Body of pancreas (tissue), 4 donors: Measurements from ENCODE around the gene LTBP1. TPM values are rescaled to one million over a fixed set of nuclear protein-coding genes. Genes with fewer than 3 reads are reported as not detected.

ENCODE experiments used
- ATAC-seq: fragments of 150-250 bp; one replicate; pipeline ENCODE4 v1.9.1; 2016
- DNase-seq, 4 donors: peaks; one replicate each; pipeline ENCODE4 v3.0.0-alpha.2; 2019
- H3K27ac ChIP-seq, 4 donors: fragments of 200-600 bp; sonication (generic); 1 replicate in 3 of 4; 2 replicates in 1 of 4; pipeline versions ENCODE4 v1.5.1 to v1.6.1; 2016 to 2019; ENCODE audit warnings: mild to moderate bottlenecking in 1 of 4, mixed read lengths in 1 of 4, moderate library complexity in 1 of 4
- H3K27me3 ChIP-seq, 2 donors: fragments of 200-600 bp; sonication (generic); one replicate each; pipeline ENCODE4 v1.6.0; 2016; ENCODE audit warnings: mild to moderate bottlenecking in 1 of 2
- H3K36me3 ChIP-seq, 2 donors: fragments of 200-600 bp; sonication (generic); replicated peaks in 1 of 2; 2 replicates each; pipeline ENCODE4 v1.5.1; 2016; ENCODE audit warnings: low read depth in 2 of 2; ENCODE audit not compliant: insufficient read depth in 1 of 2
- H3K4me1 ChIP-seq: fragments of 200-600 bp; sonication (generic); one replicate; pipeline ENCODE4 v1.6.0; 2016
- H3K4me3 ChIP-seq, 2 donors: fragments of 200-600 bp; sonication (generic); 1 replicate in 1 of 2; 2 replicates in 1 of 2; pipeline ENCODE4 v1.5.1; 2016 to 2019
- H3K9me3 ChIP-seq, 3 donors: fragments of 200-600 bp; sonication (generic); 1 replicate in 2 of 3; 2 replicates in 1 of 3; pipeline ENCODE4 v1.5.1; 2016
- CTCF ChIP-seq, 7 experiments: fragments of 450-650 bp in 4 of 7; fragments of 200-600 bp in 3 of 7; sonication (generic) in 3 of 7; IDR thresholded peaks; one replicate each; pipeline ENCODE4 v1.5.1; 2016 to 2019; ENCODE audit warnings: antibody characterized with exemption in 7 of 7
- POLR2A ChIP-seq, 3 donors: fragments of 450-650 bp; IDR thresholded peaks; one replicate each; pipeline ENCODE4 v1.6.1; 2016; ENCODE audit warnings: antibody characterized with exemption in 3 of 3, mild to moderate bottlenecking in 2 of 3
- WGBS, 2 donors: methylation state at CpG; one replicate each; pipeline ENCODE4 v1.1.5; 2017; 5-methylcytosine and 5-hydroxymethylcytosine counted together
- intact Hi-C: fragments of 100-400 bp; cut with DNase I; formaldehyde crosslinking; loops from one replicate; pipeline ENCODE4 v1.15.1; 2023
- microRNA-seq, 2 donors: library from miRNA; unstranded; fragments of <30 nt; microRNA quantifications; one replicate each; pipeline ENCODE4, GENCODE V29; 2016; ENCODE audit warnings: borderline number of aligned reads in 2 of 2, borderline replicate concordance in 2 of 2
- small RNA-seq: library from RNA; depleted of rRNA; stranded (forward); fragments of <200 nt; gene quantifications from one replicate; pipeline ENCODE3, GENCODE V24; 2016
- total RNA-seq, 2 donors: library from RNA; depleted of rRNA; stranded (reverse); fragments of >200 nt; gene quantifications; one replicate each; pipeline ENCODE4 v1.1.0, GENCODE V29; 2016

The LTBP1 gene
- total RNA-seq, 2 donors from 2014 or later, result 8.8 to 10.2 TPM

GRCh38 chr2:33442528-33443079, 495.9 kb downstream of the LTBP1 start:
- DNase-seq (no peak), ATAC-seq (peak; percentile 27)
- H3K27ac ChIP-seq, result no peak overlapping the region
- TF ChIP-seq CTCF (IDR thresholded peaks at IDR 0.05) (no peak), POLR2A (IDR thresholded peaks at IDR 0.05) (no peak)
- no peaks in the 10 kb centered on the region for H3K9me3 ChIP-seq
- H3K36me3 ChIP-seq, result no peaks in the 10 kb centered on the region
- no peak overlapping the region for H3K4me3 ChIP-seq
- no peaks in the 10 kb centered on the region for H3K4me1 ChIP-seq
- WGBS, 2 donors, result 65 to 68% methylated on average over 6 of the region's 6 CpGs
- intact Hi-C loops, result no loop called here
- no peaks in the 10 kb centered on the region for H3K27me3 ChIP-seq

GRCh38 chr2:33443274-33443829, 496.6 kb downstream of the LTBP1 start:
- Histone ChIP-seq H3K4me3 (no peak overlapping the region), H3K4me1 (no peaks in the 10 kb centered on the region), H3K27ac (no peak overlapping the region), H3K27me3 (no peaks in the 10 kb centered on the region), H3K9me3 (no peaks in the 10 kb centered on the region), H3K36me3 (no peaks in the 10 kb centered on the region)
- DNase-seq, result no peak
- intact Hi-C loops, result no loop called here
- 65 to 77% methylated on average over 3 of the region's 3 CpGs for WGBS, 2 donors
- TF ChIP-seq POLR2A (IDR thresholded peaks at IDR 0.05) (no peak), CTCF (IDR thresholded peaks at IDR 0.05) (no peak)
- no peak for ATAC-seq

- TF ChIP-seq POLR2A (IDR thresholded peaks at IDR 0.05), result no peak
- no peak for TF ChIP-seq CTCF (IDR thresholded peaks at IDR 0.05)
- H3K36me3 ChIP-seq, result no peaks in the 10 kb centered on the region
- ATAC-seq (no peak), DNase-seq (no peak)
- intact Hi-C loops, result no loop called here
- 64 to 69% methylated on average over 2 of the region's 2 CpGs for whole genome bisulfite sequencing, 2 donors
- no peaks in the 10 kb centered on the region for H3K9me3 ChIP-seq
- H3K27ac ChIP-seq, result no peak overlapping the region
- no peak overlapping the region for H3K4me3 ChIP-seq
- H3K27me3 ChIP-seq, result no peaks in the 10 kb centered on the region
- H3K4me1 ChIP-seq, result no peaks in the 10 kb centered on the region
Measured at GRCh38 chr2:33444967-33445366, 498.2 kb downstream of the LTBP1 start.

GRCh38 chr2:33448220-33448899, 501.6 kb downstream of the LTBP1 start:
- no peak for TF ChIP-seq CTCF (IDR thresholded peaks at IDR 0.05)
- no peak for TF ChIP-seq POLR2A (IDR thresholded peaks at IDR 0.05)
- intact Hi-C loops, result no loop called here
- Histone ChIP-seq H3K4me1 (no peaks in the 10 kb centered on the region), H3K27ac (no peak overlapping the region), H3K9me3 (no peaks in the 10 kb centered on the region), H3K4me3 (no peak overlapping the region), H3K36me3 (no peaks in the 10 kb centered on the region), H3K27me3 (no peaks in the 10 kb centered on the region)
- DNase-seq, result no peak
- no peak for ATAC-seq
- 25 to 52% methylated on average over 2 of the region's 2 CpGs for WGBS, 2 donors

Small RNAs within 50 kb of the gene (microRNA-seq; reads per million reads assigned to microRNA genes)
- gene MIR4430, result 0 reads per million in 2 donors

Small RNAs within 50 kb of the gene (small RNA-seq; reads per million reads assigned to genes)
- not detected for gene RF00019
- gene RNA5SP91, result not detected
- gene RNA5SP92, result not detected
